Measurements from ENCODE around the gene PON3. TPM values are rescaled to one million over a fixed set of nuclear protein-coding genes. Genes with fewer than 3 reads are reported as not detected.
A peak's percentile ranks its signal among the peaks of the same experiment; 100 is the strongest.

The PON3 gene
- total and polyA plus RNA-seq, 2 of the 13 experiments (the other 11 are each of a cell fraction or from before 2014, with no cell fraction given), result 23.6 to 37.8 TPM

DNA sequence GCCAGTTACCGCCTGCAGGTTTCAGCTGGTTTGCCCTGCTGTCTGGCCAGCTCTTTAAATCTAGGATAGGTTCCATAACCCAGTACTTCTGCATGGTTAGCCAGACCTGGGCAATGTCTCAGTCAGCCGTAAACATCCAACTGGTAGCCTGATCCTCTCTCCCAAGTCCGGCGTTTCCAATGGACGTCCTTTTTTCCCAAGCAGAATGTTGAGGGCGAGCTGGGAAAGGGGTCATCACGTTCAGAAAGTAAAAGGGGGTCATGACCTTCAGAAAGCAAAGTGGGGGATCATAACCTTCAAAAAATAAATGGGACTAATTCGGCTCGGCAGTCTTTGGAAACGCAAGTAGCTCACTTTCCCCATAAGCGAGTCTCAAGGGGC is 430 bp downstream of the PON3 start:
- peak overlapping the region; percentile 91 for H3K4me2 ChIP-seq (ENCODE audit: low read depth, low read length)
- H3K36me3 ChIP-seq (replicated peaks in 1 of 2; ENCODE audit: control insufficient read depth in 1 of 2, insufficient read depth in 2 of 2, low read length in 2 of 2), result no peaks in the 10 kb centered on the region; a peak in 1 of 5 replicates
- BruUV-seq (replicated peaks), result TSS peak; percentile 49
- ChIA-PET POLR2A (interaction anchor here (1.0 to 3.6 kb wide), 14 partner anchors 10 to 96 kb away, joined by 3 to 39 read pairs (median 6); partner anchors contain the start of genes PON1 and PON2), CTCF (ENCODE audit: low intra/inter-chr PET ratio, low total read pairs) (interaction anchor here (2.7 kb wide), 1 partner anchor 82 kb away, joined by 28 read pairs; no protein-coding TSS in a partner anchor)
- peak overlapping the region; percentile 85 for H3K9ac ChIP-seq (ENCODE audit: insufficient read depth, low read depth, low read length)
- no peaks in the 10 kb centered on the region; a peak in 1 of 5 replicates for H3K27me3 ChIP-seq (ENCODE audit: control insufficient read depth in 1 of 2, insufficient read depth in 2 of 2, low read length in 2 of 2)
- no peaks in the 10 kb centered on the region for H3K9me3 ChIP-seq (ENCODE audit: low read length)
- H3K27ac ChIP-seq (ENCODE audit: extremely low read length, insufficient read depth, low read length), result peak overlapping the region; percentile 76
- ATAC-seq (peak; percentile 49), FAIRE-seq (no peak), DNase-seq (ENCODE audit: low spot score) (peak; percentile 9)
- TF ChIP-seq, protein P1, sequence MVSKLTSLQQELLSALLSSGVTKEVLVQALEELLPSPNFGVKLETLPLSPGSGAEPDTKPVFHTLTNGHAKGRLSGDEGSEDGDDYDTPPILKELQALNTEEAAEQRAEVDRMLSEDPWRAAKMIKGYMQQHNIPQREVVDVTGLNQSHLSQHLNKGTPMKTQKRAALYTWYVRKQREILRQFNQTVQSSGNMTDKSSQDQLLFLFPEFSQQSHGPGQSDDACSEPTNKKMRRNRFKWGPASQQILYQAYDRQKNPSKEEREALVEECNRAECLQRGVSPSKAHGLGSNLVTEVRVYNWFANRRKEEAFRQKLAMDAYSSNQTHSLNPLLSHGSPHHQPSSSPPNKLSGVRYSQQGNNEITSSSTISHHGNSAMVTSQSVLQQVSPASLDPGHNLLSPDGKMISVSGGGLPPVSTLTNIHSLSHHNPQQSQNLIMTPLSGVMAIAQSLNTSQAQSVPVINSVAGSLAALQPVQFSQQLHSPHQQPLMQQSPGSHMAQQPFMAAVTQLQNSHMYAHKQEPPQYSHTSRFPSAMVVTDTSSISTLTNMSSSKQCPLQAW (CRISPR knock-in tag; IDR thresholded peaks at IDR 0.05), result peak; percentile 54; the same call in 1 of the 2 replicates
- TF ChIP-seq, protein P2, sequence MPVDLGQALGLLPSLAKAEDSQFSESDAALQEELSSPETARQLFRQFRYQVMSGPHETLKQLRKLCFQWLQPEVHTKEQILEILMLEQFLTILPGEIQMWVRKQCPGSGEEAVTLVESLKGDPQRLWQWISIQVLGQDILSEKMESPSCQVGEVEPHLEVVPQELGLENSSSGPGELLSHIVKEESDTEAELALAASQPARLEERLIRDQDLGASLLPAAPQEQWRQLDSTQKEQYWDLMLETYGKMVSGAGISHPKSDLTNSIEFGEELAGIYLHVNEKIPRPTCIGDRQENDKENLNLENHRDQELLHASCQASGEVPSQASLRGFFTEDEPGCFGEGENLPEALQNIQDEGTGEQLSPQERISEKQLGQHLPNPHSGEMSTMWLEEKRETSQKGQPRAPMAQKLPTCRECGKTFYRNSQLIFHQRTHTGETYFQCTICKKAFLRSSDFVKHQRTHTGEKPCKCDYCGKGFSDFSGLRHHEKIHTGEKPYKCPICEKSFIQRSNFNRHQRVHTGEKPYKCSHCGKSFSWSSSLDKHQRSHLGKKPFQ (CRISPR knock-in tag; IDR thresholded peaks at IDR 0.05; ENCODE audit: insufficient replicate concordance), result no peak
- TF ChIP-seq MIXL1 (CRISPR knock-in tag; IDR thresholded peaks at IDR 0.05) (peak; percentile 8; the same call in 1 of the 2 replicates), ZNF234 (CRISPR knock-in tag; conservative IDR thresholded peaks at IDR 0.05) (peak; percentile 71; the same call in 1 of the 2 replicates), NR2C2 (CRISPR knock-in tag; IDR thresholded peaks at IDR 0.05; ENCODE audit: borderline replicate concordance) (no peak), ZNF292 (CRISPR knock-in tag; IDR thresholded peaks at IDR 0.05; ENCODE audit: borderline replicate concordance, low read depth) (0 out of 2 replicates have a peak, but pooled peaks have one; percentile 12), ZNF772 (CRISPR knock-in tag; IDR thresholded peaks at IDR 0.05) (0 out of 2 replicates have a peak, but pooled peaks have one; percentile 13)
- H3K79me2 ChIP-seq (ENCODE audit: insufficient read depth, low read length), result peaks cover 23% of the 10 kb centered on the region
- 3% methylated on average over 11 of the region's 11 CpGs for WGBS (ENCODE audit: low lambda C conversion rate)
- H3K4me3 ChIP-seq (replicated peaks in 1 of 3; ENCODE audit: insufficient read depth in 1 of 3, low read depth in 2 of 3, low read length in 3 of 3), result peak overlapping the region; percentile 76 to 92 (median 91)
- intact Hi-C loops (cut with micrococcal nuclease; ENCODE audit: unreplicated experiment), result loop anchor here (1.0 to 2.0 kb wide), 2 partner anchors 45 to 82 kb away; no protein-coding TSS in a partner anchor
- H4K20me1 ChIP-seq (ENCODE audit: insufficient read depth, low read length), result no peaks in the 10 kb centered on the region
- H3K4me1 ChIP-seq (ENCODE audit: insufficient read depth, low read length), result peaks cover 32% of the 10 kb centered on the region
- in situ Hi-C loops (cut with HindIII; ENCODE audit: extremely low pct_ligation_motif_present, low pct_unique_long_range_greater_than_20kb), result loop anchor here (5.0 kb wide), 1 partner anchor 82 kb away; no protein-coding TSS in a partner anchor
- H2AFZ ChIP-seq (ENCODE audit: low read length), result peak overlapping the region; percentile 87

Data from HepG2 (cell line).